Measurements from ENCODE around the gene HCRT.

- TF ChIP-seq, protein P1, sequence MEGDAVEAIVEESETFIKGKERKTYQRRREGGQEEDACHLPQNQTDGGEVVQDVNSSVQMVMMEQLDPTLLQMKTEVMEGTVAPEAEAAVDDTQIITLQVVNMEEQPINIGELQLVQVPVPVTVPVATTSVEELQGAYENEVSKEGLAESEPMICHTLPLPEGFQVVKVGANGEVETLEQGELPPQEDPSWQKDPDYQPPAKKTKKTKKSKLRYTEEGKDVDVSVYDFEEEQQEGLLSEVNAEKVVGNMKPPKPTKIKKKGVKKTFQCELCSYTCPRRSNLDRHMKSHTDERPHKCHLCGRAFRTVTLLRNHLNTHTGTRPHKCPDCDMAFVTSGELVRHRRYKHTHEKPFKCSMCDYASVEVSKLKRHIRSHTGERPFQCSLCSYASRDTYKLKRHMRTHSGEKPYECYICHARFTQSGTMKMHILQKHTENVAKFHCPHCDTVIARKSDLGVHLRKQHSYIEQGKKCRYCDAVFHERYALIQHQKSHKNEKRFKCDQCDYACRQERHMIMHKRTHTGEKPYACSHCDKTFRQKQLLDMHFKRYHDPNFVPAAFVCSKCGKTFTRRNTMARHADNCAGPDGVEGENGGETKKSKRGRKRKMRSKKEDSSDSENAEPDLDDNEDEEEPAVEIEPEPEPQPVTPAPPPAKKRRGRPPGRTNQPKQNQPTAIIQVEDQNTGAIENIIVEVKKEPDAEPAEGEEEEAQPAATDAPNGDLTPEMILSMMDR (conservative IDR thresholded peaks at IDR 0.05; ENCODE audit: low read length) = no peak
- TF ChIP-seq EZH2phosphoT487 (IDR thresholded peaks at IDR 0.05; ENCODE audit: borderline replicate concordance, low read depth, low read length) = no peak
These were observed 5.3 kb downstream of the HCRT start for GRCh38 chr17:42179911-42180410.

Measured in OCI-LY7 (cell line).